Activated CD4-positive, alpha-beta T cell treated with anti-CD3 and anti-CD28 coated beads, Interleukin-2, amount 50 U/mL, for 4 hours (primary cell): ENCODE data around the gene NCOA7.
"Not testable (repeated sequence)": the region's sequence is repeated elsewhere in the genome, so short reads cannot be mapped to it uniquely, and the experiment has no call there.

Source experiments
- DNase-seq, 2 experiments: peaks; one replicate each; pipeline ENCODE4 v3.0.0-alpha.2; 2020

The NCOA7 gene

GRCh38 chr6:125927761-125928160 lies 137.0 kb downstream of the NCOA7 start:
- DNase-seq, result no peak

GRCh38 chr6:125930765-125931418 lies 140.1 kb downstream of the NCOA7 start:
- DNase-seq, result no peak

- DNase-seq, result no peak
Measured at GRCh38 chr6:125931733-125932450, 141.1 kb downstream of the NCOA7 start.

- no peak for DNase-seq
Measured at GRCh38 chr6:125932451-125932795, 141.7 kb downstream of the NCOA7 start.

GRCh38 chr6:125935520-125935919 lies 144.8 kb downstream of the NCOA7 start:
- not testable (repeated sequence) for DNase-seq

GRCh38 chr6:125939026-125939425 lies 148.3 kb downstream of the NCOA7 start:
- DNase-seq, result no peak

GRCh38 chr6:125939791-125940190 lies 149.0 kb downstream of the NCOA7 start:
- no peak for DNase-seq

- no peak for DNase-seq
Measured at GRCh38 chr6:125940247-125941041, 149.7 kb downstream of the NCOA7 start.

GRCh38 chr6:125942672-125943527 lies 152.1 kb downstream of the NCOA7 start:
- DNase-seq, result no peak

GRCh38 chr6:125943528-125944433 lies 153.0 kb downstream of the NCOA7 start:
- no peak for DNase-seq

- no peak for DNase-seq
Measured at GRCh38 chr6:125944434-125944816, 153.7 kb downstream of the NCOA7 start.

GRCh38 chr6:125944896-125945295 lies 154.1 kb downstream of the NCOA7 start:
- DNase-seq, result no peak

- DNase-seq, result no peak
Measured at GRCh38 chr6:125945378-125946141, 154.8 kb downstream of the NCOA7 start.

- DNase-seq, result no peak
Measured at GRCh38 chr6:125947615-125948014, 156.9 kb downstream of the NCOA7 start.

GRCh38 chr6:125948455-125948854 lies 157.7 kb downstream of the NCOA7 start:
- DNase-seq, result no peak

GRCh38 chr6:125949069-125949468 lies 158.3 kb downstream of the NCOA7 start:
- DNase-seq, result no peak

GRCh38 chr6:125950293-125950692 lies 159.5 kb downstream of the NCOA7 start:
- DNase-seq, result no peak

GRCh38 chr6:125950716-125951115 lies 160.0 kb downstream of the NCOA7 start:
- DNase-seq, result not testable (repeated sequence)

GRCh38 chr6:125951323-125951722 lies 160.6 kb downstream of the NCOA7 start:
- no peak for DNase-seq

- DNase-seq, result peak in 1 of 2 experiments; percentile 6
Measured at GRCh38 chr6:125952764-125953501, 162.2 kb downstream of the NCOA7 start.
